WTC11 (cell line): ENCODE data around the gene PODN. TPM values are rescaled to one million over a fixed set of nuclear protein-coding genes. Genes with fewer than 3 reads are reported as not detected.

ENCODE experiments used
- ATAC-seq: fragments of 200-7000 bp; cut with Tn5 transposase; 2 replicates; pipeline ENCODE4 v1.10.0; 2021; ENCODE audit warnings: mild to moderate bottlenecking, moderate library complexity
- CTCF ChIA-PET: fragments of 300-600 bp; sonication (Branson Sonifier 250); formaldehyde crosslinking; loops from one replicate; lab custom pipeline; 2021; ENCODE audit warnings: antibody characterized with exemption; lab: Charles Lee
- POLR2A ChIA-PET: fragments of 350-600 bp; sonication (Branson Sonifier 250); formaldehyde crosslinking; loops from one replicate; lab custom pipeline; 2021; ENCODE audit warnings: antibody characterized with exemption; lab: Charles Lee
- DNase-seq: peaks from one replicate; pipeline ENCODE4 v3.0.0; 2021; ENCODE audit warnings: low spot score
- H3K27ac Mint-ChIP-seq: 2 replicates; pipeline ENCODE4 v1.8.0; 2021; ENCODE audit warnings: mixed read lengths
- H3K27me3 Mint-ChIP-seq: 2 replicates; pipeline ENCODE4 v1.8.0; 2021; ENCODE audit warnings: low read depth, mild to moderate bottlenecking, moderate library complexity, mixed read lengths
- H3K36me3 Mint-ChIP-seq: 2 replicates; pipeline ENCODE4 v1.8.0; 2021; ENCODE audit warnings: mixed read lengths
- H3K4me1 Mint-ChIP-seq: 2 replicates; pipeline ENCODE4 v1.8.0; 2022; ENCODE audit warnings: mixed read lengths
- H3K4me3 Mint-ChIP-seq: 2 replicates; pipeline ENCODE4 v1.8.0; 2021; ENCODE audit warnings: mild to moderate bottlenecking, moderate library complexity, mixed read lengths
- H3K9me3 Mint-ChIP-seq: 2 replicates; pipeline ENCODE4 v1.8.0; 2021; ENCODE audit warnings: mixed read lengths
- ATF1 ChIP-seq: sonication (generic); formaldehyde crosslinking; IDR thresholded peaks from 2 replicates; pipeline ENCODE4 v1.8.1; 2023; ENCODE audit warnings: mild to moderate bottlenecking, moderate library complexity, missing genetic modification reagents
- FOXK1 ChIP-seq: sonication (generic); formaldehyde crosslinking; IDR thresholded peaks from 2 replicates; pipeline ENCODE4 v1.8.0; 2022; ENCODE audit warnings: mild to moderate bottlenecking, moderate library complexity, missing genetic modification reagents
- IRF2 ChIP-seq: sonication (generic); formaldehyde crosslinking; IDR thresholded peaks from 2 replicates; pipeline ENCODE4 v1.8.0; 2022; ENCODE audit warnings: low read depth, missing genetic modification reagents, borderline replicate concordance
- NR3C1 ChIP-seq: sonication (generic); formaldehyde crosslinking; conservative IDR thresholded peaks from 2 replicates; pipeline ENCODE4 v1.8.1; 2023; ENCODE audit warnings: low read depth, mild to moderate bottlenecking, missing genetic modification reagents
- SMAD3 ChIP-seq: sonication (generic); formaldehyde crosslinking; IDR thresholded peaks from 2 replicates; pipeline ENCODE4 v1.8.0; 2022; ENCODE audit warnings: missing genetic modification reagents, mild to moderate bottlenecking, borderline replicate concordance
- TEAD4 ChIP-seq: sonication (generic); formaldehyde crosslinking; IDR thresholded peaks from 2 replicates; pipeline ENCODE4 v1.8.0; 2022; ENCODE audit warnings: mild to moderate bottlenecking, missing genetic modification reagents
- ZNF121 ChIP-seq: sonication (generic); formaldehyde crosslinking; IDR thresholded peaks from 2 replicates; pipeline ENCODE4 v1.8.0; 2023; ENCODE audit warnings: missing genetic modification reagents
- ZNF138 ChIP-seq: sonication (generic); formaldehyde crosslinking; conservative IDR thresholded peaks from 2 replicates; pipeline ENCODE4 v1.8.1; 2022; ENCODE audit warnings: mild to moderate bottlenecking, moderate library complexity, missing genetic modification reagents
- ZNF219 ChIP-seq: sonication (generic); formaldehyde crosslinking; IDR thresholded peaks from 2 replicates; pipeline ENCODE4 v1.8.0; 2023; ENCODE audit warnings: missing genetic modification reagents, mild to moderate bottlenecking, borderline replicate concordance
- ZNF317 ChIP-seq: sonication (generic); formaldehyde crosslinking; IDR thresholded peaks from 2 replicates; pipeline ENCODE4 v1.8.1; 2023; ENCODE audit warnings: low read depth, mild to moderate bottlenecking, moderate library complexity, missing genetic modification reagents, borderline replicate concordance
- ZNF416 ChIP-seq: fragments of 250-450 bp; sonication (Bioruptor Pico); IDR thresholded peaks from 2 replicates; pipeline ENCODE4 v1.9.0; 2021; ENCODE audit warnings: mild to moderate bottlenecking, inconsistent platforms
- total RNA-seq: library from RNA; stranded (reverse); gene quantifications from 3 replicates; pipeline ENCODE4 v1.2.3, GENCODE V29; 2021
- TF ChIP-seq, protein P1 (sequence below): sonication (generic); formaldehyde crosslinking; IDR thresholded peaks from 2 replicates; pipeline ENCODE4 v1.8.1; 2023; ENCODE audit warnings: mild to moderate bottlenecking, missing genetic modification reagents, moderate library complexity
- TF ChIP-seq, protein P2 (sequence below): sonication (generic); formaldehyde crosslinking; IDR thresholded peaks from 2 replicates; pipeline ENCODE4 v1.8.0; 2023; ENCODE audit warnings: mild to moderate bottlenecking, missing genetic modification reagents
- TF ChIP-seq, protein P3 (sequence below): sonication (generic); formaldehyde crosslinking; IDR thresholded peaks from 2 replicates; pipeline ENCODE4 v1.8.1; 2022; ENCODE audit warnings: low read depth, mild to moderate bottlenecking, moderate library complexity, missing genetic modification reagents, borderline replicate concordance
- TF ChIP-seq, protein P4 (sequence below): sonication (generic); formaldehyde crosslinking; conservative IDR thresholded peaks from 2 replicates; pipeline ENCODE4 v1.8.1; 2022; ENCODE audit warnings: mild to moderate bottlenecking, missing genetic modification reagents
- TF ChIP-seq, protein P5 (sequence below): fragments of 250-450 bp; sonication (Bioruptor Pico); conservative IDR thresholded peaks from 2 replicates; pipeline ENCODE4 v1.9.0; 2021; ENCODE audit warnings: mild to moderate bottlenecking
- TF ChIP-seq, protein P6 (sequence below): sonication (generic); formaldehyde crosslinking; IDR thresholded peaks from 2 replicates; pipeline ENCODE4 v1.8.1; 2022; ENCODE audit warnings: mild to moderate bottlenecking, missing genetic modification reagents, moderate library complexity, borderline replicate concordance
- TF ChIP-seq, protein P7 (sequence below): sonication (generic); formaldehyde crosslinking; IDR thresholded peaks from 2 replicates; pipeline ENCODE4 v1.8.1; 2022; ENCODE audit warnings: missing genetic modification reagents, borderline replicate concordance
- TF ChIP-seq, protein P8 (sequence below): sonication (generic); formaldehyde crosslinking; IDR thresholded peaks from 2 replicates; pipeline ENCODE4 v1.8.1; 2023; ENCODE audit warnings: mild to moderate bottlenecking, moderate library complexity, missing genetic modification reagents

Gene PODN
- total RNA-seq, 1 experiment from 2014 or later = 0.48 TPM

DNA sequence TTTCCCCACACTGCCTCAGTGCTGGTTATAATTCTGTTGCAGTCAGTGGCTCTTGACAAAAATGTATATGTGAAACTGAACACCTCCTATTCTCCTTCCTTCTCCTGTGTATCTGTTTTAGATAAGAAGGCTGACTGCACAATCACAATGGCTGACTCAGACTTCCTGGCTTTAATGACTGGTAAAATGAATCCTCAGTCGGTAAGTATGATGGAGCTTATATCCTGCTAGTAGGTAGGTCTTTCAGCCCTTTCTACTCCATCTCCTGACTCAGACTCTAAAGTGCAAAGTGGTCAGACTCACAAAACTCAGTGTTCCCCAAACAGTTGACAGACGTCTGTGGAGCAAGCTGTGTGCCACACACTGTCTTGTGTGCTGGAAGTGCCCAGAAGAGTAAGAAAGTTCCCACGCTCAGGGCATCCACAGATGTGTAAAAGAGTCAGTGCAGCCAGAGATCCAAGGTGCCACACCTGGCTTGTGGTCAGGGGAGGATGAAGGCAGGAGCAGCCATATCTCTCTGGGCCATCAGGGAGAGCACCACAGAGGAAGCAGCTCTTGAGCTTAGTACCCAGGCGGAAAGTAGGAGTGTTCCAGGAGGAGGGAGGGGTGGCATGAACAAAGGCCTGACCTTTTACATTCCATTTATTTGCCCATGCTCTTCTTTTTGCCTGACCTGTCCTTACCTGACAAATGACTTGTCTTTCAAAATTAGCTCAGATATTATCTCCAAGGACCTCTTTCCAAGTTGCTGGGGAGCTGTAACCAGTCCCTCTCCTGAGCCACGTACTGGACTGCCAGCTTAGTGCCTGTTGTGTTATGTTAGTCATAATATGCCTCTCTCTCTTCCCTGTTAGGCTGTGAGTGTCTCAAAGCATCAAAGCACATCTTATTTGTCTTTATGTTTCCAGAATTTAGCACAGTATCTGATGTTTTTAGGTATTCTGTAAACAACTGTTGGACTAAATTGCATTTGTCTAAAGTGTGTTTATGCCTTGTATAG lies 14.0 kb upstream of the PODN start:
- TF ChIP-seq ZNF138 (CRISPR knock-in tag) (no peak), FOXK1 (no peak), NR3C1 (no peak), ZNF121 (CRISPR knock-in tag) (no peak), SMAD3 (no peak), ZNF317 (CRISPR knock-in tag) (no peak), TEAD4 (CRISPR knock-in tag) (no peak), ATF1 (CRISPR knock-in tag) (no peak)
- TF ChIP-seq, protein P1, sequence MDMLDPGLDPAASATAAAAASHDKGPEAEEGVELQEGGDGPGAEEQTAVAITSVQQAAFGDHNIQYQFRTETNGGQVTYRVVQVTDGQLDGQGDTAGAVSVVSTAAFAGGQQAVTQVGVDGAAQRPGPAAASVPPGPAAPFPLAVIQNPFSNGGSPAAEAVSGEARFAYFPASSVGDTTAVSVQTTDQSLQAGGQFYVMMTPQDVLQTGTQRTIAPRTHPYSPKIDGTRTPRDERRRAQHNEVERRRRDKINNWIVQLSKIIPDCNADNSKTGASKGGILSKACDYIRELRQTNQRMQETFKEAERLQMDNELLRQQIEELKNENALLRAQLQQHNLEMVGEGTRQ (CRISPR knock-in tag) = no peak
- TF ChIP-seq, protein P2, sequence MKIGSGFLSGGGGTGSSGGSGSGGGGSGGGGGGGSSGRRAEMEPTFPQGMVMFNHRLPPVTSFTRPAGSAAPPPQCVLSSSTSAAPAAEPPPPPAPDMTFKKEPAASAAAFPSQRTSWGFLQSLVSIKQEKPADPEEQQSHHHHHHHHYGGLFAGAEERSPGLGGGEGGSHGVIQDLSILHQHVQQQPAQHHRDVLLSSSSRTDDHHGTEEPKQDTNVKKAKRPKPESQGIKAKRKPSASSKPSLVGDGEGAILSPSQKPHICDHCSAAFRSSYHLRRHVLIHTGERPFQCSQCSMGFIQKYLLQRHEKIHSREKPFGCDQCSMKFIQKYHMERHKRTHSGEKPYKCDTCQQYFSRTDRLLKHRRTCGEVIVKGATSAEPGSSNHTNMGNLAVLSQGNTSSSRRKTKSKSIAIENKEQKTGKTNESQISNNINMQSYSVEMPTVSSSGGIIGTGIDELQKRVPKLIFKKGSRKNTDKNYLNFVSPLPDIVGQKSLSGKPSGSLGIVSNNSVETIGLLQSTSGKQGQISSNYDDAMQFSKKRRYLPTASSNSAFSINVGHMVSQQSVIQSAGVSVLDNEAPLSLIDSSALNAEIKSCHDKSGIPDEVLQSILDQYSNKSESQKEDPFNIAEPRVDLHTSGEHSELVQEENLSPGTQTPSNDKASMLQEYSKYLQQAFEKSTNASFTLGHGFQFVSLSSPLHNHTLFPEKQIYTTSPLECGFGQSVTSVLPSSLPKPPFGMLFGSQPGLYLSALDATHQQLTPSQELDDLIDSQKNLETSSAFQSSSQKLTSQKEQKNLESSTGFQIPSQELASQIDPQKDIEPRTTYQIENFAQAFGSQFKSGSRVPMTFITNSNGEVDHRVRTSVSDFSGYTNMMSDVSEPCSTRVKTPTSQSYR (CRISPR knock-in tag) = no peak
- TF ChIP-seq, protein P3, sequence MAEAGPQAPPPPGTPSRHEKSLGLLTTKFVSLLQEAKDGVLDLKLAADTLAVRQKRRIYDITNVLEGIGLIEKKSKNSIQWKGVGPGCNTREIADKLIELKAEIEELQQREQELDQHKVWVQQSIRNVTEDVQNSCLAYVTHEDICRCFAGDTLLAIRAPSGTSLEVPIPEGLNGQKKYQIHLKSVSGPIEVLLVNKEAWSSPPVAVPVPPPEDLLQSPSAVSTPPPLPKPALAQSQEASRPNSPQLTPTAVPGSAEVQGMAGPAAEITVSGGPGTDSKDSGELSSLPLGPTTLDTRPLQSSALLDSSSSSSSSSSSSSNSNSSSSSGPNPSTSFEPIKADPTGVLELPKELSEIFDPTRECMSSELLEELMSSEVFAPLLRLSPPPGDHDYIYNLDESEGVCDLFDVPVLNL (CRISPR knock-in tag) = no peak
- TF ChIP-seq, protein P4, sequence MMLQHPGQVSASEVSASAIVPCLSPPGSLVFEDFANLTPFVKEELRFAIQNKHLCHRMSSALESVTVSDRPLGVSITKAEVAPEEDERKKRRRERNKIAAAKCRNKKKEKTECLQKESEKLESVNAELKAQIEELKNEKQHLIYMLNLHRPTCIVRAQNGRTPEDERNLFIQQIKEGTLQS (CRISPR knock-in tag) = no peak
- TF ChIP-seq, protein P5, sequence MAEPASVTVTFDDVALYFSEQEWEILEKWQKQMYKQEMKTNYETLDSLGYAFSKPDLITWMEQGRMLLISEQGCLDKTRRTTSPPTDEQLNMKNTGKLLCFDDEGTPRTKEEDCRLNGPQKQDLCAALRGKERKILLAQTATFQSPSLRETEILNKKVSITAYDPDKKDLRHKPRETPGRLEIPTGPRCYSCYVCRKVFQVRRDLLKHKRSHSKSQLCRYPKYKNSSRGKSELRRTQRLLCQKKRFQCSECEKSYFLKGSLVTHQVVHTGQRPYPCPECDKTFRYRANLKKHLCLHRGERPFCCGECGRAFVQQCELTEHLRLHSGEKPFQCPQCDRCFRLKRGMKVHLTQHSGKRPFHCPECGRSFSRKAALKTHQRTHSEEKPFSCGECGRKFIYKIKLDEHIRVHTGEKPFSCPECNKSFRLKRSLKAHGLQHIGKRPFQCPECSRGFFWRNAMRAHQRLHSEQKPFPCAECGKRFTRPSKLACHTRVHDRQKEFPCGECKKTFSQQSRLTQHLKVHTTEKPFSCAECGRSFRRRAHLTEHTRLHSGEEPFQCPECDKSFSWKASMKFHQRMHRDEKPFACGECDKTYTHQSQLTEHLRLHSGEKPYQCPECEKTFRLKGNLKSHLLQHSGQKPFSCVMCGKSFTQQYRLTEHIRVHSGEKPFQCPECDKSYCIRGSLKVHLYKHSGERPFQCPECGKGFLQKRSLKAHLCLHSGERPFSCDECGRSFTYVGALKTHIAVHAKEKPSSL (CRISPR knock-in tag) = no peak
- TF ChIP-seq, all 79 proteins: peak for 0
- CTCF ChIA-PET = interaction anchor here (0.7 to 1.7 kb wide), 4 partner anchors 21 to 143 kb away, joined by 3 to 4 read pairs (median 4); no protein-coding TSS in a partner anchor
- peak; percentile 49 for ATAC-seq

DNA sequence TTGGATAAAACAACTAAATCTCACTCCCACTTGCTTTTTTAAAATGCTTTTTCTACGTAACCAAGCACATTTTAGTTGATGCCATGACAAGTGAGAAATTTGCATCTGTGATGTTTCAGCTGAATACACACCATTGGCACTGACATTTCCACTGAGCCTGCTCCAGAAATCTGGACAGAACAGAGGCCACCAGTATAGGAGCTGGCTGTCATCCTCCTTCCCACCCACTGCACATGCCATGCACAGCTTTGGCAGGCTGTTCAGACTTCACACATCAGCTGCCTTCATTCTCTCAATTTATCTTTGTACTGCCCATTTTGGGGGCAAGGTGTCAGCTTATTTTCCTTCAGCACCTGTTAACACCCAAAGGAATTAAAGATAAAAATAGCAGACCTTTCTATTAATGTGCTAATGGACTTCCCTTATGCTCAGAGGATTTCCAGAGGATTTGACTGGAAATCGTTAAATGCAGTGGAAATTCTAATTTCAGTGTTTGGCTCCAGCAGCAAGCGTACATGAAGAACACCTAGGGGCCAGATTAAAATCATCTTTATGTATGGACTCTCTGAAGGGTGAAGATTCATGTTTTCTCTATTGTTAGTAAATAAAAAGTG lies 12.9 kb upstream of the PODN start:
- H3K27ac Mint-ChIP-seq = no peak overlapping the region
- no peak for TF ChIP-seq IRF2 (CRISPR knock-in tag)
- TF ChIP-seq, protein P6, sequence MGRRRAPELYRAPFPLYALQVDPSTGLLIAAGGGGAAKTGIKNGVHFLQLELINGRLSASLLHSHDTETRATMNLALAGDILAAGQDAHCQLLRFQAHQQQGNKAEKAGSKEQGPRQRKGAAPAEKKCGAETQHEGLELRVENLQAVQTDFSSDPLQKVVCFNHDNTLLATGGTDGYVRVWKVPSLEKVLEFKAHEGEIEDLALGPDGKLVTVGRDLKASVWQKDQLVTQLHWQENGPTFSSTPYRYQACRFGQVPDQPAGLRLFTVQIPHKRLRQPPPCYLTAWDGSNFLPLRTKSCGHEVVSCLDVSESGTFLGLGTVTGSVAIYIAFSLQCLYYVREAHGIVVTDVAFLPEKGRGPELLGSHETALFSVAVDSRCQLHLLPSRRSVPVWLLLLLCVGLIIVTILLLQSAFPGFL (CRISPR knock-in tag) = no peak
- TF ChIP-seq ZNF219 (CRISPR knock-in tag) = no peak
- TF ChIP-seq, protein P7, sequence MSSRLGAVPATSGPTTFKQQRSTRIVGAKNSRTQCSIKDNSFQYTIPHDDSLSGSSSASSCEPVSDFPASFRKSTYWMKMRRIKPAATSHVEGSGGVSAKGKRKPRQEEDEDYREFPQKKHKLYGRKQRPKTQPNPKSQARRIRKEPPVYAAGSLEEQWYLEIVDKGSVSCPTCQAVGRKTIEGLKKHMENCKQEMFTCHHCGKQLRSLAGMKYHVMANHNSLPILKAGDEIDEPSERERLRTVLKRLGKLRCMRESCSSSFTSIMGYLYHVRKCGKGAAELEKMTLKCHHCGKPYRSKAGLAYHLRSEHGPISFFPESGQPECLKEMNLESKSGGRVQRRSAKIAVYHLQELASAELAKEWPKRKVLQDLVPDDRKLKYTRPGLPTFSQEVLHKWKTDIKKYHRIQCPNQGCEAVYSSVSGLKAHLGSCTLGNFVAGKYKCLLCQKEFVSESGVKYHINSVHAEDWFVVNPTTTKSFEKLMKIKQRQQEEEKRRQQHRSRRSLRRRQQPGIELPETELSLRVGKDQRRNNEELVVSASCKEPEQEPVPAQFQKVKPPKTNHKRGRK (CRISPR knock-in tag) = no peak
- TF ChIP-seq, protein P8, sequence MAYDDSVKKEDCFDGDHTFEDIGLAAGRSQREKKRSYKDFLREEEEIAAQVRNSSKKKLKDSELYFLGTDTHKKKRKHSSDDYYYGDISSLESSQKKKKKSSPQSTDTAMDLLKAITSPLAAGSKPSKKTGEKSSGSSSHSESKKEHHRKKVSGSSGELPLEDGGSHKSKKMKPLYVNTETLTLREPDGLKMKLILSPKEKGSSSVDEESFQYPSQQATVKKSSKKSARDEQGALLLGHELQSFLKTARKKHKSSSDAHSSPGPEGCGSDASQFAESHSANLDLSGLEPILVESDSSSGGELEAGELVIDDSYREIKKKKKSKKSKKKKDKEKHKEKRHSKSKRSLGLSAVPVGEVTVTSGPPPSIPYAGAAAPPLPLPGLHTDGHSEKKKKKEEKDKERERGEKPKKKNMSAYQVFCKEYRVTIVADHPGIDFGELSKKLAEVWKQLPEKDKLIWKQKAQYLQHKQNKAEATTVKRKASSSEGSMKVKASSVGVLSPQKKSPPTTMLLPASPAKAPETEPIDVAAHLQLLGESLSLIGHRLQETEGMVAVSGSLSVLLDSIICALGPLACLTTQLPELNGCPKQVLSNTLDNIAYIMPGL = no peak
- TF ChIP-seq ZNF416 (CRISPR knock-in tag) = no peak
- CTCF ChIA-PET = interaction anchor here (1.0 kb wide), 1 partner anchor 35 kb away, joined by 3 read pairs; no protein-coding TSS in a partner anchor

More for the DNA sequence above, 14.0 kb upstream of the PODN start:
- peaks cover 3% of the 10 kb centered on the region; the same call in 1 of the 2 replicates for H3K36me3 Mint-ChIP-seq
- no peak for DNase-seq
- no peak overlapping the region for H3K4me3 Mint-ChIP-seq
- POLR2A ChIA-PET = no interaction called here
- H3K9me3 Mint-ChIP-seq = no peaks in the 10 kb centered on the region
- peaks cover 51% of the 10 kb centered on the region for H3K4me1 Mint-ChIP-seq
- no peak overlapping the region for H3K27ac Mint-ChIP-seq
- peaks cover 2% of the 10 kb centered on the region; the same call in 1 of the 2 replicates for H3K27me3 Mint-ChIP-seq

More for the DNA sequence above, 12.9 kb upstream of the PODN start:
- Mint-ChIP-seq H3K4me3 (no peak overlapping the region), H3K36me3 (peaks cover 3% of the 10 kb centered on the region; the same call in 1 of the 2 replicates), H3K4me1 (peaks cover 51% of the 10 kb centered on the region), H3K27me3 (peaks cover 2% of the 10 kb centered on the region; the same call in 1 of the 2 replicates), H3K9me3 (no peaks in the 10 kb centered on the region)
- ATAC-seq = no peak
- no peak for DNase-seq
- POLR2A ChIA-PET = no interaction called here
